B cell (primary cell): ENCODE results near the gene TBC1D10A. TPM values are rescaled to one million over a fixed set of nuclear protein-coding genes. Genes with fewer than 3 reads are reported as not detected.

Experiments used
- ATAC-seq: fragments of 200-7000 bp; cut with Tn5 transposase; one replicate; pipeline ENCODE4 v1.10.0; 2021; ENCODE audit warnings: low read depth, mild to moderate bottlenecking, moderate number of reproducible peaks, moderate library complexity
- CTCF ChIA-PET: fragments of 350-600 bp; sonication (Branson Sonifier 250); formaldehyde crosslinking; loops from one replicate; lab custom pipeline; 2021; ENCODE audit warnings: antibody characterized with exemption, inconsistent platforms; lab: Charles Lee
- POLR2A ChIA-PET: fragments of 350-600 bp; sonication (Branson Sonifier 250); formaldehyde crosslinking; loops from one replicate; lab custom pipeline; 2021; ENCODE audit warnings: antibody characterized with exemption; lab: Charles Lee
- DNase-seq: peaks from one replicate; pipeline ENCODE4 v3.0.0; 2013
- H2AFZ ChIP-seq: 2 replicates; pipeline ENCODE4 v1.6.1; 2012; ENCODE audit warnings: mild to moderate bottlenecking, low read depth, low read length; ENCODE audit not compliant: insufficient read depth, poor library complexity, severe bottlenecking
- H3K27ac ChIP-seq, 2 donors: 1 replicate in 1 of 2; 2 replicates in 1 of 2; pipeline ENCODE4 v1.5.1; 2012 to 2013; ENCODE audit warnings: low read length in 2 of 2, mild to moderate bottlenecking in 2 of 2, moderate library complexity in 1 of 2
- H3K27me3 ChIP-seq, 4 experiments: fragments of 200-600 bp in 1 of 4; sonication (generic) in 1 of 4; replicated peaks in 1 of 4; 1 replicate in 2 of 4; 2 replicates in 2 of 4; pipeline versions ENCODE4 v1.6.1 to v1.7.0; 2013 to 2016; ENCODE audit warnings: low read length in 3 of 4, mild to moderate bottlenecking in 2 of 4, mixed read lengths in 1 of 4, moderate library complexity in 1 of 4; ENCODE audit not compliant: insufficient read depth in 4 of 4, control insufficient read depth in 3 of 4; ENCODE audit errors: control extremely low read depth in 1 of 4
- H3K36me3 ChIP-seq, 2 experiments: replicated peaks in 1 of 2; 1 replicate in 1 of 2; 2 replicates in 1 of 2; pipeline versions ENCODE4 v1.6.1 to v1.7.1; 2013; ENCODE audit warnings: low read length in 1 of 2; ENCODE audit not compliant: insufficient read depth in 2 of 2, control insufficient read depth in 1 of 2; ENCODE audit errors: control extremely low read depth in 1 of 2, extremely low read depth in 1 of 2
- H3K4me1 ChIP-seq, 2 donors: fragments of 200-600 bp in 1 of 2; sonication (generic) in 1 of 2; 1 replicate in 1 of 2; 2 replicates in 1 of 2; pipeline versions ENCODE4 v1.5.1 to v1.6.1; 2013 to 2017; ENCODE audit warnings: low read length in 2 of 2; ENCODE audit not compliant: control insufficient read depth in 2 of 2, insufficient read depth in 2 of 2
- H3K4me2 ChIP-seq: replicated peaks from 2 replicates; pipeline ENCODE3; 2012; ENCODE audit warnings: mild to moderate bottlenecking, low read depth, low read length; ENCODE audit not compliant: poor library complexity, severe bottlenecking
- H3K4me3 ChIP-seq, 5 experiments: fragments of 200-600 bp in 1 of 5; sonication (generic) in 1 of 5; 1 replicate in 3 of 5; 2 replicates in 2 of 5; pipeline versions ENCODE4 v1.5.1 to v1.7.0; 2011 to 2016; ENCODE audit warnings: low read length in 4 of 5, mild to moderate bottlenecking in 4 of 5, low read depth in 2 of 5, control low read depth in 1 of 5, moderate library complexity in 1 of 5; ENCODE audit not compliant: insufficient read depth in 1 of 5; ENCODE audit errors: control extremely low read depth in 1 of 5, extremely low read depth in 1 of 5
- H3K79me2 ChIP-seq: fragments of 200-600 bp; sonication (generic); one replicate; pipeline ENCODE4 v1.6.0; 2016; ENCODE audit warnings: low read length; ENCODE audit not compliant: control insufficient read depth, insufficient read depth
- H3K9ac ChIP-seq: fragments of 200-600 bp; sonication (generic); 2 replicates; pipeline ENCODE4 v1.6.1; 2017; ENCODE audit warnings: mild to moderate bottlenecking, low read length, moderate library complexity
- H3K9me3 ChIP-seq, 3 donors: one replicate each; pipeline versions ENCODE4 v1.6.1 to v1.7.1; 2013; ENCODE audit warnings: low read length in 2 of 3; ENCODE audit not compliant: control insufficient read depth in 2 of 3, insufficient read depth in 1 of 3; ENCODE audit errors: control extremely low read depth in 1 of 3
- H4K20me1 ChIP-seq: 2 replicates; pipeline ENCODE4 v1.6.0; 2012; ENCODE audit warnings: mild to moderate bottlenecking, low read length; ENCODE audit not compliant: insufficient read depth, control insufficient read depth, poor library complexity, severe bottlenecking
- H3K27ac Mint-ChIP-seq: one replicate; pipeline ENCODE4 v1.8.0; 2021; ENCODE audit warnings: mixed read lengths
- H3K27me3 Mint-ChIP-seq: one replicate; pipeline ENCODE4 v1.8.0; 2021; ENCODE audit warnings: mixed read lengths
- H3K4me1 Mint-ChIP-seq: one replicate; pipeline ENCODE4 v1.8.0; 2021; ENCODE audit warnings: mixed read lengths
- H3K4me3 Mint-ChIP-seq: one replicate; pipeline ENCODE4 v1.8.0; 2021; ENCODE audit warnings: mixed read lengths
- H3K9me3 Mint-ChIP-seq: one replicate; pipeline ENCODE4 v1.8.0; 2022; ENCODE audit warnings: mixed read lengths; ENCODE audit not compliant: insufficient read depth
- CTCF ChIP-seq: fragments of 200-600 bp; IDR thresholded peaks from one replicate; pipeline ENCODE4 v1.8.0; 2022; ENCODE audit warnings: antibody characterized with exemption, mild to moderate bottlenecking
- EZH2 ChIP-seq: IDR thresholded peaks from 2 replicates; pipeline ENCODE4 v1.6.1; 2012; ENCODE audit warnings: borderline replicate concordance, low read depth, mild to moderate bottlenecking, moderate library complexity, low read length; ENCODE audit not compliant: insufficient read depth, poor library complexity, severe bottlenecking
- WGBS: methylation state at CpG from one replicate; pipeline ENCODE4 v1.1.5; 2013; ENCODE audit warnings: missing lambda C conversion rate; ENCODE audit not compliant: insufficient coverage; 5-methylcytosine and 5-hydroxymethylcytosine counted together
- intact Hi-C: fragments of 100-400 bp; cut with micrococcal nuclease; formaldehyde crosslinking; loops from one replicate; pipeline ENCODE4 v1.10.0; 2022
- polyA plus RNA-seq: library from polyadenylated mRNA; depleted of rRNA; stranded (reverse); fragments of >200 nt; gene quantifications from 2 replicates; pipeline ENCODE4 v1.2.3, GENCODE V29; 2012
- total RNA-seq, 2 donors: library from RNA; stranded (reverse); fragments of 120-200 nt in 1 of 2; gene quantifications; 1 replicate in 1 of 2; 2 replicates in 1 of 2; pipeline versions ENCODE4 v1.2.3 to v1.2.4, GENCODE V29; 2013 to 2022

The TBC1D10A gene
- total and polyA plus RNA-seq, 2 donors (not counting 1 experiment from before 2014, with no cell fraction given), result 45.2 to 58.4 TPM

GRCh38 chr22:30375312-30375849 lies 48.6 kb upstream of the TBC1D10A start:
- Histone ChIP-seq H3K9me3 (no peaks in the 10 kb centered on the region), H3K27ac (no peak overlapping the region), H3K27me3 (no peaks in the 10 kb centered on the region), H3K9ac (no peak overlapping the region), H3K4me2 (no peak overlapping the region), H3K4me3 (no peak overlapping the region), H3K79me2 (no peaks in the 10 kb centered on the region), H3K4me1 (peaks cover 3 to 9% of the 10 kb centered on the region in 2 donors), H4K20me1 (no peaks in the 10 kb centered on the region), H3K36me3 (no peaks in the 10 kb centered on the region), H2AFZ (no peak overlapping the region)
- H3K4me3 Mint-ChIP-seq, result no peak overlapping the region
- no peaks in the 10 kb centered on the region for H3K27me3 Mint-ChIP-seq
- ChIA-PET CTCF (interaction anchor here (1.1 to 2.7 kb wide), 5 partner anchors 12 to 268 kb away, joined by 3 to 8 read pairs (median 5); no protein-coding TSS in a partner anchor), POLR2A (no interaction called here)
- ATAC-seq, result no peak
- intact Hi-C loops, result no loop called here
- peaks cover 3% of the 10 kb centered on the region for H3K4me1 Mint-ChIP-seq
- TF ChIP-seq CTCF, result no peak
- no peak for TF ChIP-seq EZH2
- DNase-seq, result no peak
- WGBS, result 95% methylated on average over 12 of the region's 13 CpGs
- no peak overlapping the region for H3K27ac Mint-ChIP-seq
- no peaks in the 10 kb centered on the region for H3K9me3 Mint-ChIP-seq
